Adipocyte (in vitro differentiated cells): ENCODE data around the gene SLC24A2.
"Not testable (repeated sequence)": the region's sequence is repeated elsewhere in the genome, so short reads cannot be mapped to it uniquely, and the experiment has no call there.

Source experiments
- DNase-seq: peaks from one replicate; pipeline ENCODE4 v3.0.0-alpha.2; 2015; ENCODE audit warnings: low read depth
- H3K27me3 ChIP-seq: replicated peaks from 2 replicates; pipeline ENCODE4 v1.7.0; 2013; ENCODE audit warnings: mild to moderate bottlenecking, low read length, moderate library complexity; ENCODE audit not compliant: control insufficient read depth, insufficient read depth
- H3K36me3 ChIP-seq: 2 replicates; pipeline ENCODE4 v1.7.0; 2013; ENCODE audit warnings: low read length, mild to moderate bottlenecking, moderate library complexity; ENCODE audit not compliant: control insufficient read depth, insufficient read depth, severe bottlenecking
- H3K4me1 ChIP-seq: 2 replicates; pipeline ENCODE4 v1.7.0; 2013; ENCODE audit warnings: mild to moderate bottlenecking, low read length, moderate library complexity; ENCODE audit not compliant: control insufficient read depth, insufficient read depth
- H3K4me3 ChIP-seq: 2 replicates; pipeline ENCODE4 v1.7.0; 2013; ENCODE audit warnings: mild to moderate bottlenecking, low read length, moderate library complexity
- H3K9ac ChIP-seq: 2 replicates; pipeline ENCODE4 v1.7.0; 2013; ENCODE audit warnings: mild to moderate bottlenecking, low read length, moderate library complexity
- H3K9me3 ChIP-seq: 2 replicates; pipeline ENCODE4 v1.7.0; 2013; ENCODE audit warnings: mild to moderate bottlenecking, low read length, moderate library complexity; ENCODE audit not compliant: control insufficient read depth

The SLC24A2 gene

GRCh38 chr9:19788614-19789271 is at the start of gene SLC24A2:
SLC24A2 (minus strand) TSS chr9:19789037.
- H3K9me3 ChIP-seq, result peaks cover 10% of the 10 kb centered on the region
- no peak within 1 kb of the TSS for H3K9ac ChIP-seq
- peak within 1 kb of the TSS; percentile 70 for H3K4me3 ChIP-seq
- peaks cover 11% of the 10 kb centered on the region for H3K27me3 ChIP-seq
- peaks cover 11% of the 10 kb centered on the region for H3K4me1 ChIP-seq
- H3K36me3 ChIP-seq, result no peaks in the 10 kb centered on the region
- DNase-seq, result no peak

GRCh38 chr9:19833331-19833730 is 44.5 kb upstream of the SLC24A2 start:
- H3K9me3 ChIP-seq, H3K27me3 ChIP-seq, H3K4me3 ChIP-seq, DNase-seq, H3K4me1 ChIP-seq, H3K9ac ChIP-seq, H3K36me3 ChIP-seq: not testable (repeated sequence)

GRCh38 chr9:19830796-19831195 is 42.0 kb upstream of the SLC24A2 start:
- Histone ChIP-seq H3K4me3 (no peak overlapping the region), H3K27me3 (no peaks in the 10 kb centered on the region), H3K9ac (no peak overlapping the region), H3K9me3 (no peaks in the 10 kb centered on the region), H3K4me1 (no peaks in the 10 kb centered on the region), H3K36me3 (no peaks in the 10 kb centered on the region)
- DNase-seq, result no peak

GRCh38 chr9:19828576-19829109 is 39.8 kb upstream of the SLC24A2 start:
- Histone ChIP-seq H3K9me3 (no peaks in the 10 kb centered on the region), H3K9ac (no peak overlapping the region), H3K27me3 (no peaks in the 10 kb centered on the region), H3K4me1 (no peaks in the 10 kb centered on the region), H3K4me3 (no peak overlapping the region), H3K36me3 (no peaks in the 10 kb centered on the region)
- no peak for DNase-seq

- H3K27me3 ChIP-seq, result no peaks in the 10 kb centered on the region
- H3K9me3 ChIP-seq, result peaks cover 48% of the 10 kb centered on the region
- DNase-seq, result no peak
- H3K36me3 ChIP-seq, result no peaks in the 10 kb centered on the region
- no peak overlapping the region for H3K9ac ChIP-seq
- H3K4me3 ChIP-seq, result no peak overlapping the region
- H3K4me1 ChIP-seq, result no peaks in the 10 kb centered on the region
Measured at GRCh38 chr9:19816769-19817168, 27.9 kb upstream of the SLC24A2 start.

GRCh38 chr9:19812194-19812593 is 23.4 kb upstream of the SLC24A2 start:
- H3K9ac ChIP-seq, result no peak overlapping the region
- peaks cover 45% of the 10 kb centered on the region for H3K9me3 ChIP-seq
- no peak for DNase-seq
- H3K4me1 ChIP-seq, result no peaks in the 10 kb centered on the region
- H3K27me3 ChIP-seq, result peaks cover 2% of the 10 kb centered on the region
- no peaks in the 10 kb centered on the region for H3K36me3 ChIP-seq
- H3K4me3 ChIP-seq, result no peak overlapping the region

GRCh38 chr9:19809422-19810269 is 20.8 kb upstream of the SLC24A2 start:
- no peak overlapping the region for H3K9ac ChIP-seq
- H3K4me1 ChIP-seq, result no peaks in the 10 kb centered on the region
- DNase-seq, result no peak
- H3K27me3 ChIP-seq, result peaks cover 2% of the 10 kb centered on the region
- peaks cover 22% of the 10 kb centered on the region for H3K9me3 ChIP-seq
- H3K4me3 ChIP-seq, result no peak overlapping the region
- H3K36me3 ChIP-seq, result no peaks in the 10 kb centered on the region

GRCh38 chr9:19807182-19807892 is 18.5 kb upstream of the SLC24A2 start:
- Histone ChIP-seq H3K36me3 (no peaks in the 10 kb centered on the region), H3K9me3 (peaks cover 10% of the 10 kb centered on the region), H3K4me1 (no peaks in the 10 kb centered on the region), H3K27me3 (peaks cover 2% of the 10 kb centered on the region), H3K4me3 (no peak overlapping the region), H3K9ac (no peak overlapping the region)
- no peak for DNase-seq

- Histone ChIP-seq H3K4me3 (no peak overlapping the region), H3K4me1 (no peaks in the 10 kb centered on the region), H3K27me3 (peaks cover 2% of the 10 kb centered on the region), H3K9ac (no peak overlapping the region), H3K9me3 (no peaks in the 10 kb centered on the region), H3K36me3 (no peaks in the 10 kb centered on the region)
- DNase-seq, result no peak
Measured at GRCh38 chr9:19804431-19804830, 15.6 kb upstream of the SLC24A2 start.

- Histone ChIP-seq H3K27me3 (no peaks in the 10 kb centered on the region), H3K36me3 (no peaks in the 10 kb centered on the region), H3K4me3 (no peak overlapping the region), H3K9ac (no peak overlapping the region), H3K4me1 (no peaks in the 10 kb centered on the region), H3K9me3 (no peaks in the 10 kb centered on the region)
- DNase-seq, result no peak
Measured at GRCh38 chr9:19800884-19801283, 12.0 kb upstream of the SLC24A2 start.

- H3K36me3 ChIP-seq, result no peaks in the 10 kb centered on the region
- no peak overlapping the region for H3K4me3 ChIP-seq
- no peak for DNase-seq
- H3K4me1 ChIP-seq, result no peaks in the 10 kb centered on the region
- no peaks in the 10 kb centered on the region for H3K27me3 ChIP-seq
- peaks cover 3% of the 10 kb centered on the region for H3K9me3 ChIP-seq
- H3K9ac ChIP-seq, result no peak overlapping the region
Measured at GRCh38 chr9:19799784-19800183, 10.9 kb upstream of the SLC24A2 start.
